Small intestine (tissue), 7 donors: ENCODE results near the gene ELMOD1. TPM values are rescaled to one million over a fixed set of nuclear protein-coding genes. Genes with fewer than 3 reads are reported as not detected.

Experiments used
- DNase-seq, 2 donors: peaks; one replicate each; pipeline versions ENCODE4 v3.0.0 to v3.0.0-alpha.2; 2013
- FAIRE-seq: peaks from 2 replicates; lab custom pipeline; 2012; peaks lifted over from hg19 to GRCh38; lab: Jason Lieb, UNC
- H3K27ac ChIP-seq, 3 donors: one replicate each; pipeline ENCODE4 v1.5.1; 2013; ENCODE audit warnings: low read length in 2 of 3, mild to moderate bottlenecking in 2 of 3, control low read depth in 1 of 3, inconsistent platforms in 1 of 3, low read depth in 1 of 3, moderate library complexity in 1 of 3
- H3K27me3 ChIP-seq, 3 donors: one replicate each; pipeline ENCODE4 v1.6.1; 2013; ENCODE audit warnings: low read length in 3 of 3, inconsistent platforms in 1 of 3; ENCODE audit not compliant: control insufficient read depth in 3 of 3, insufficient read depth in 3 of 3
- H3K36me3 ChIP-seq, 3 donors: one replicate each; pipeline ENCODE4 v1.6.1; 2013; ENCODE audit warnings: low read length in 3 of 3, inconsistent platforms in 1 of 3, low read depth in 1 of 3, mild to moderate bottlenecking in 1 of 3, moderate library complexity in 1 of 3; ENCODE audit not compliant: control insufficient read depth in 3 of 3, insufficient read depth in 2 of 3
- H3K4me1 ChIP-seq, 3 donors: one replicate each; pipeline ENCODE4 v1.6.1; 2013; ENCODE audit warnings: low read length in 2 of 3, inconsistent platforms in 1 of 3, low read depth in 1 of 3, mild to moderate bottlenecking in 1 of 3, moderate library complexity in 1 of 3; ENCODE audit not compliant: control insufficient read depth in 3 of 3, insufficient read depth in 2 of 3
- H3K4me3 ChIP-seq, 3 donors: one replicate each; pipeline ENCODE4 v1.5.1; 2013; ENCODE audit warnings: low read length in 3 of 3, control low read depth in 1 of 3, inconsistent platforms in 1 of 3, low read depth in 1 of 3, mild to moderate bottlenecking in 1 of 3, moderate library complexity in 1 of 3
- H3K9me3 ChIP-seq, 2 donors: one replicate each; pipeline ENCODE4 v1.6.1; 2013; ENCODE audit warnings: low read depth in 1 of 2, low read length in 1 of 2; ENCODE audit not compliant: control insufficient read depth in 2 of 2, insufficient read depth in 1 of 2
- WGBS, 3 donors: extraction: QIAGEN DNeasy Blood & Tissue Kit; methylation state at CpG; one replicate each; pipeline ENCODE4 v1.1.7; 2013; 5-methylcytosine and 5-hydroxymethylcytosine counted together
- polyA plus RNA-seq, 4 donors: library from polyadenylated mRNA; stranded (reverse) in 3 of 4; unstranded in 1 of 4; fragments of 200-250 nt in 3 of 4; fragments of 120-200 nt in 1 of 4; gene quantifications; one replicate each; pipeline versions ENCODE4 v1.2.1 to v1.2.3, GENCODE V29; 2013
- donor health status: healthy with polysubstance abuse.
- donor health status: control.
- donor health status: control.
- donor health status: Bipolar disorder and iron deficiency.
- donor health status: healthy.

Gene ELMOD1
- polyA plus RNA-seq, 4 donors = 0.18 to 0.58 TPM; not detected in 2

DNA sequence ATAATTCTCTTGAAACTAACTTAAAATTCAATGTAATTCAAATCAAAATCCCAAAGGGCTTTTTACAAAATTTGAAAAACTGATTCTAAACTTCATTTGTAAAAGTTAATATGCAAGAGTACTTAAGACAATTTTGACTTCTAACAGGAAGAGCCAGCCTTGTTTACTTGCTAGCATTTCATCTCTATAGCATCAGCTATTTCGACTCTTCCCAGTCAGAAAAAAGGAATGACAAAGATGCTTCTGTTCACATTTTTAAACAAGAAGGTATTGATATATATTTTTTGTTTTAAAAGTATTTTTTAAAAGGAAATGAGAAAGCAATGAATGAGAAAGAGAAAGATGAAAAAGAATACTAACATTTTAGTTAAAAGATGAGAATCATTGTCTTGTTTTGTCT is 104.5 kb downstream of the ELMOD1 start:
- 46 to 59% (median 57%) methylated on average over 1 of the region's 1 CpG for WGBS, 3 donors

DNA sequence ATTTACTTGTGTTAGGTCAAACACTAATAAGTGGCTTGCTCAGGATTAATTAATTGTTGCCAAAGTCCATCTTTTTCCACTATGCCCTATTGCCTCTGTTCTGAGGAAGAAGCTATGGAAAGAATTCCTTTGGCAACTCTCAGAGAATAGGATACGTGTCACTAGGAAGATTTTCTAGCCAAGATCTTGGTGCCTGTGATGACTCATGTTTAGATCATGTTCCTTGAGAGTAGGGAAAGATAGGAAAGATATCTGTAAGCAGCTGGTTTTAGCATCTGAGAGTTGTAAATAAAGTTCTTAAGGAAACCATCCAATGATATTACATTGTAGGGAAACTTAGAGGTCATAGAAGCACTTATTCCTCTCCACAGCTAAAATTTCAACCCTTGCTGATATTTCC is 105.2 kb downstream of the ELMOD1 start:
- peaks cover 0 to 5% (median 0%) of the 10 kb centered on the region in 3 donors for H3K27me3 ChIP-seq
- H3K36me3 ChIP-seq = no peaks in the 10 kb centered on the region
- H3K4me3 ChIP-seq = no peak overlapping the region
- FAIRE-seq (no peak), DNase-seq (no peak)
- H3K27ac ChIP-seq = no peak overlapping the region
- H3K4me1 ChIP-seq = no peaks in the 10 kb centered on the region
- no peaks in the 10 kb centered on the region for H3K9me3 ChIP-seq
- 5 to 22% (median 6%) methylated on average over 1 of the region's 1 CpG for WGBS, 3 donors

More for the DNA sequence above, 104.5 kb downstream of the ELMOD1 start:
- Histone ChIP-seq H3K4me3 (no peak overlapping the region), H3K27ac (no peak overlapping the region), H3K4me1 (no peaks in the 10 kb centered on the region), H3K27me3 (peaks cover 0 to 5% (median 0%) of the 10 kb centered on the region in 3 donors), H3K36me3 (no peaks in the 10 kb centered on the region), H3K9me3 (no peaks in the 10 kb centered on the region)
- FAIRE-seq (no peak), DNase-seq (no peak)

DNA sequence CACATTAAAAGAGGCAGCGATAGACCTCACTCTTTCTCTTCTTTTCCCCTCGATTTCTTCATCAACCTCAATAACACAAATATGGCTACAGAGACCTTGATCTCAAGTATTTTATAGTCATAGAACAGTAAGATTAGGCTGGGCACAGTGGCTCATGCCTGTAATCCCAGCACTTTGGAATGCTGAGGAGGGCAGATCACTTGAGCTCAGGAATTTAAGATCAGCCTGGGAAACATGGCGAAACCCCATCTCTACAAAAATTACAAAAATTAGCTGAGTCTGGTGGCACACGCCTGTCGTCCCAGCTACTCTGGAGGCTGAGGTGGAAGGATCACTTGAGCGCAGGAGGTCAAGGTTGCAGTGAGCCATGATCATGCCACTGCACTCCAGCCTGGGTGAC is 106.3 kb downstream of the ELMOD1 start:
- H3K4me1 ChIP-seq = no peaks in the 10 kb centered on the region
- no peak overlapping the region for H3K4me3 ChIP-seq
- WGBS, 3 donors = 77 to 85% (median 83%) methylated on average over 6 of the region's 6 CpGs
- FAIRE-seq = no peak
- H3K27me3 ChIP-seq = peaks cover 0 to 2% (median 0%) of the 10 kb centered on the region in 3 donors
- no peak overlapping the region for H3K27ac ChIP-seq
- DNase-seq = no peak
- no peaks in the 10 kb centered on the region for H3K9me3 ChIP-seq
- no peaks in the 10 kb centered on the region for H3K36me3 ChIP-seq

DNA sequence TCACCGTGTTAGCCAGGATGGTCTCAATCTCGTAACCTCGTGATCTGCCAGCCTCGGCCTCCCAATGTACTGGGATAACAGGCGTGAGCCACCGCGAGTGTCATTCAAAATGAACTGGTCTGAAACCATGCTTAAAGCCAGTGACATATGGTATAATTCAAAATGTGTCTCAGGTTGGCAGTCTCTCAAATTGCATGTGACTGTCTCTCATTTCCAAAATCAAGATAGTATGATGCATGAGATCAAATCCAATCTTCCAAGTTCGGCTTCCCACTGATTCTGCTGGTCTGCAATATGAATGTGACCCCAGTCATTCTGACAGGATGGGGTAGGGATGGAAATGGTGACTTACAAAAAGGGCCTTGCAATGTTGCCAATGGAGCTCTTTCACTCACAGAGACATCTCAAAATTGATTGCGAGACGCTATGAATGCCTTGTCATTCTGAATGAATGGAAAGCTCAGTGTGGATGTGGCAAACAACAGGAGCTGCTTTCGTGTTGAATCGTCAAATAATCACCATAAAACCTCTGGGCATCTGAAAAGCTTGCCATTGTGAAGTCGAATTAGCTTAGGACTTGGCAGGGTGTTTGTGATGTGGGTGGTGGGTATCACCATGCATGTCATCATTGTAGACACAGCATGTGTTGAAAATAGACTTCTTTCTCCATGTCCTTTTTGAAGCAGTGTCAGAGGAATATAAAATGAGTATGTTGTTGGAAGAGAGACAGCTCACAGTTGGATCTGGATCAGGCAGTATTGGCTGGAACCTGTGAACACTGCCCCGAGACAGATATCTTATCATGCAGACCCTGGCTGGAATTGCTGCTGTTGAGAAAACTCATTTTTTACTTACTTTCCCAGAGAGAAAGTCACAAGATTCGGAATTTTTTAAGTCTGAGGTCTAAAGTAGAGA is 108.7 kb downstream of the ELMOD1 start:
- DNase-seq (no peak), FAIRE-seq (no peak)
- Histone ChIP-seq H3K9me3 (peaks cover 0 to 2% of the 10 kb centered on the region in 2 donors), H3K27ac (no peak overlapping the region), H3K27me3 (peaks cover 0 to 2% (median 2%) of the 10 kb centered on the region in 3 donors), H3K4me3 (no peak overlapping the region), H3K36me3 (no peaks in the 10 kb centered on the region), H3K4me1 (no peaks in the 10 kb centered on the region)
- 78 to 82% (median 81%) methylated on average over 15 of the region's 15 CpGs for WGBS, 3 donors

DNA sequence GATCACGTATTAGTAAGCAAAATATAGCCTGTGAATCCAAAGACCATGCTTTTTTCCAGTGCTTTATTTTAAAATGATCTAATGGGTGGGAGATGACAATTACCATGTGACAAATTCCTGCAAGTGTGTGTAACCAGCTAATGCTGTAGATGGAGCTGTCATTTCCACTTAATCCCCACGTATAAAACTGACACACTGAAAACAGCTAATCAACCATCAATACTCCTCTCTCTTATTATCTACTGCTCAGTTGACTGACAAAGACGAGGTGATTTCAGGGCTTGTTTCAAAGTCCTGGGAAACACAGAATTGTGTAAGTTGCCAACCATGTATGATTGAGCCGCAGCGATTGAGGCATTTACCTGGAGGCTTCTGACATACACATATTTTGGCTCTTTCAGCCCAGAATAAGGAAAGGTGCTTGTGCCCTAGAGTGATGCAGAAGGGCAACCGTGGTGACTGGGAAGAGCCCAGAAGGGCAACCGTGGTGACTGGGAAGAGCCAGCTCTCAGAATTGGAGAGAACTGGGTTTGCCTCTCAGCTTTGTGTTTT is 111.2 kb downstream of the ELMOD1 start:
- no peaks in the 10 kb centered on the region for H3K36me3 ChIP-seq
- H3K27ac ChIP-seq = no peak overlapping the region
- 40 to 68% (median 49%) methylated on average over 7 of the region's 7 CpGs for WGBS, 3 donors
- H3K4me1 ChIP-seq = no peaks in the 10 kb centered on the region
- peaks cover 0 to 2% of the 10 kb centered on the region in 2 donors for H3K9me3 ChIP-seq
- no peak for DNase-seq
- peaks cover 0 to 2% (median 0%) of the 10 kb centered on the region in 3 donors for H3K27me3 ChIP-seq
- H3K4me3 ChIP-seq = no peak overlapping the region
- no peak for FAIRE-seq

DNA sequence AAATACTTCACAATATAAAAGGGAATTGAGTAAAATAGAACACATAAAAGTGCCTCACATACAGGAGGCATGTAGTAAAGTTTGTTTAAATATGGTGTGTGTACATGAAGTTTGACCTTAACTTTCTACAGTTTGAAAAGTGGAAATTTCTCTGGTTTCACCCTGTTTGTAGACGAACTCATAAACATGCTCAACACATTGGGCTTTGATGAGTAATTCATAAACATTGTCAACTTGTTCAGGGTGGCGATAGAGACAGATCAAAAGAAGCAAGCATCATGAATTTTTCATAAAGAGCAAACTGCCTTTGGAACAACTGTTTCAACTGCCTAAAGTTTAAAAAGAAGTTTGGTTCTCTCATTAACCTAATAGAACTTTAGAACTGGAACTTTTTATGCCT is 111.8 kb downstream of the ELMOD1 start:
- no peak overlapping the region for H3K4me3 ChIP-seq
- WGBS, 3 donors = 43 to 48% (median 46%) methylated on average over 2 of the region's 2 CpGs

DNA sequence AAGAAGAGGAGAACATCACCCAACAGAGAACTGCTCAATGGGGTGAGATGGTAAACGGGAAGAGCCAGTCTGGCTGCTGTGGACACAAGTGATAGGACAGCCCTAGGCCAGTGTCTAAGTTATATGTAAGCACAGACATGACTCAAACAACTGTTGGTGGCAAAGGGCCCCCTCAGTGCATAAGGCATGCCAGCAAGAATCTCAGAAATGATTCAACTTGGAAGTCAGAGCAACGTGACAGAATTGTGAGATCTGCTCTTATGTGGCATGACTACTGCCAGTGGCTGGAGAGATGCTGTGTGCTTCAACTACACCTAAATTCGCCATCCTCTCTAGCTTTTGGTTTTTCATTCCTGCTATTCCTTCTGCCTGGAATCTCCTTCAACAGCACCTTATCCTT is 113.5 kb downstream of the ELMOD1 start:
- Histone ChIP-seq H3K4me1 (no peaks in the 10 kb centered on the region), H3K4me3 (no peak overlapping the region), H3K27me3 (peaks cover 0 to 2% (median 0%) of the 10 kb centered on the region in 3 donors), H3K36me3 (no peaks in the 10 kb centered on the region), H3K9me3 (peaks cover 0 to 2% of the 10 kb centered on the region in 2 donors), H3K27ac (no peak overlapping the region)
- FAIRE-seq (no peak), DNase-seq (no peak)
- WGBS, 3 donors = 73 to 84% (median 74%) methylated on average over 3 of the region's 3 CpGs

More for the DNA sequence above, 111.8 kb downstream of the ELMOD1 start:
- no peaks in the 10 kb centered on the region for H3K36me3 ChIP-seq
- H3K27ac ChIP-seq = no peak overlapping the region
- FAIRE-seq (no peak), DNase-seq (no peak)
- peaks cover 0 to 2% (median 0%) of the 10 kb centered on the region in 3 donors for H3K27me3 ChIP-seq
- no peaks in the 10 kb centered on the region for H3K4me1 ChIP-seq
- H3K9me3 ChIP-seq = peaks cover 0 to 2% of the 10 kb centered on the region in 2 donors

DNA sequence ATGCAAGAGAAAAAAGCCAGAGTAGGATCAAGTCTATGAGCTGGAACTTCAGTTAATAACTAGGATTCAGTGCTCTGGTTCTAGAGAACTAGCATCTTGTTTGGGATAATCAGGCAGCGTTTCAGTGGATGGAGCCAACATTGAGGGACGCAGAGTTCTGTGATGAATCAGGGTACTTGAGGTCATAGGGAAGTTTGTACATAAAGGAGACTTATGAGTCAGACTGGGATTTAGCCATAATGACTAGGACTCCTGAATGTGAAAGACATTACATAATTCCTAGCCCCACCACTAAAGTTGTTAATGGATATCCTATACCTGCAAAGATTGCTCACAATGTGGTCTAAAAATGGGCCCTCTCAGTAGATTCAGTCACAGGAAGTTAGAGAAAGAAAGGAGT is 114.1 kb downstream of the ELMOD1 start:
- WGBS, 3 donors = 85 to 88% (median 85%) methylated on average over 2 of the region's 2 CpGs
- FAIRE-seq = no peak

More for the DNA sequence above, 114.1 kb downstream of the ELMOD1 start:
- Histone ChIP-seq H3K27me3 (peaks cover 0 to 2% (median 0%) of the 10 kb centered on the region in 3 donors), H3K4me1 (no peaks in the 10 kb centered on the region), H3K9me3 (peaks cover 0 to 2% of the 10 kb centered on the region in 2 donors), H3K36me3 (no peaks in the 10 kb centered on the region), H3K4me3 (no peak overlapping the region), H3K27ac (no peak overlapping the region)
- no peak for DNase-seq
